GM12864 (cell line): ENCODE measurements around the gene DNASE2B.

ENCODE experiments used
- DNase-seq: peaks from one replicate; pipeline ENCODE4 v3.0.0-alpha.2; 2011; ENCODE audit warnings: low read depth
- H3K4me3 ChIP-seq: 2 replicates; pipeline ENCODE4 v1.5.1; 2011; ENCODE audit warnings: mild to moderate bottlenecking, low read depth, low read length, control low read depth
- CTCF ChIP-seq: IDR thresholded peaks from 2 replicates; pipeline ENCODE4 v1.5.1; 2011; ENCODE audit warnings: low read depth, mild to moderate bottlenecking, moderate library complexity, low read length, control low read depth, inconsistent platforms; ENCODE audit errors: missing control alignments

DNASE2B gene

GRCh38 chr1:84398175-84399155 lies at the start of gene DNASE2B:
DNASE2B (plus strand) TSS chr1:84398484; CDS start chr1:84398565, 81 bp downstream.
- TF ChIP-seq CTCF: no peak
- H3K4me3 ChIP-seq: no peak within 1 kb of the TSS
- DNase-seq: no peak

- TF ChIP-seq CTCF: no peak
These were observed 49.5 kb upstream of the DNASE2B start for GRCh38 chr1:84348759-84349158.

GRCh38 chr1:84350104-84350503 lies 48.2 kb upstream of the DNASE2B start:
- DNase-seq: no peak
- no peak overlapping the region for H3K4me3 ChIP-seq
- no peak for TF ChIP-seq CTCF

More at GRCh38 chr1:84348759-84349158, 49.5 kb upstream of the DNASE2B start:
- no peak overlapping the region for H3K4me3 ChIP-seq
- no peak for DNase-seq

GRCh38 chr1:84350550-84350949 lies 47.7 kb upstream of the DNASE2B start:
- no peak for TF ChIP-seq CTCF
- DNase-seq: no peak
- H3K4me3 ChIP-seq: no peak overlapping the region

- no peak for TF ChIP-seq CTCF
- H3K4me3 ChIP-seq: no peak overlapping the region
- DNase-seq: no peak
These were observed 45.8 kb upstream of the DNASE2B start for GRCh38 chr1:84352298-84353106.

- H3K4me3 ChIP-seq: no peak overlapping the region
- DNase-seq: no peak
- no peak for TF ChIP-seq CTCF
These were observed 44.6 kb upstream of the DNASE2B start for GRCh38 chr1:84353695-84354094.
